ENCODE data around the gene DGKI.

- no peak for TF ChIP-seq CTCF (IDR thresholded peaks at IDR 0.05; ENCODE audit: insufficient read depth, low read length, poor library complexity, severe bottlenecking)
- TF ChIP-seq EZH2phosphoT487 (conservative IDR thresholded peaks at IDR 0.05; ENCODE audit: low read length) = no peak
Measured at GRCh38 chr7:137836113-137836509, 10.7 kb downstream of the DGKI start.
